GM12878 (cell line): ENCODE results near the gene UQCR11. TPM values are rescaled to one million over a fixed set of nuclear protein-coding genes. Genes with fewer than 3 reads are reported as not detected.
A peak's percentile ranks its signal among the peaks of the same experiment; 100 is the strongest.

Experiments used
- ATAC-seq: fragments of 200-7000 bp; cut with Tn5 transposase; 3 replicates; pipeline ENCODE4 v1.9.1; 2020; ENCODE audit warnings: mild to moderate bottlenecking, moderate library complexity
- BruUV-seq: library from RNA; stranded (reverse); fragments of 400-500 nt; replicated peaks from 2 replicates; lab custom pipeline; 2021; lab: Mats Ljungman, UMichigan
- CTCF ChIA-PET: fragments of 300-600 bp; sonication (Branson Sonifier 250); formaldehyde crosslinking; extraction: SDS; loops from one replicate; lab custom pipeline; 2021; ENCODE audit warnings: inconsistent platforms; lab: Yijun Ruan, JAX
- POLR2A ChIA-PET: fragments of 350-600 bp; formaldehyde crosslinking; extraction: SDS; loops from one replicate; lab custom pipeline; 2021; ENCODE audit warnings: inconsistent platforms; lab: Charles Lee
- RAD21 ChIA-PET: fragments of 300-600 bp; sonication (Branson Sonifier 250); formaldehyde crosslinking; loops from one replicate; lab custom pipeline; 2023; ENCODE audit warnings: antibody characterized with exemption; ENCODE audit not compliant: unreplicated experiment; lab: Charles Lee
- SMC1A ChIA-PET: fragments of 300-600 bp; sonication (Branson Sonifier 250); formaldehyde crosslinking; loops from one replicate; lab custom pipeline; 2023; ENCODE audit not compliant: unreplicated experiment, uncharacterized antibody; lab: Charles Lee
- DNase-seq: peaks from one replicate; pipeline ENCODE4 v3.0.0-alpha.2; 2011; ENCODE audit warnings: low read depth, low spot score
- FAIRE-seq: peaks from 3 replicates; lab custom pipeline; 2011; peaks lifted over from hg19 to GRCh38; lab: Jason Lieb, UNC
- H2AFZ ChIP-seq: 2 replicates; pipeline ENCODE4 v1.6.0; 2011; ENCODE audit warnings: low read depth, low read length, control low read depth; ENCODE audit not compliant: control insufficient read depth
- H3K27ac ChIP-seq: 2 replicates; pipeline ENCODE4 v1.5.1; 2011; ENCODE audit warnings: control low read depth; ENCODE audit not compliant: control insufficient read depth, insufficient read depth
- H3K27me3 ChIP-seq, 2 experiments: replicated peaks in 1 of 2; 2 replicates each; pipeline versions ENCODE4 v1.6.0 to v1.6.1; 2011; ENCODE audit warnings: low read length in 1 of 2; ENCODE audit not compliant: control insufficient read depth in 2 of 2, insufficient read depth in 2 of 2
- H3K36me3 ChIP-seq, 2 experiments: 2 replicates each; pipeline ENCODE4 v1.5.1; 2011; ENCODE audit warnings: low read length in 1 of 2; ENCODE audit not compliant: control insufficient read depth in 2 of 2, insufficient read depth in 2 of 2
- H3K4me1 ChIP-seq: 2 replicates; pipeline ENCODE4 v1.6.1; 2011; ENCODE audit warnings: mild to moderate bottlenecking, low read length, moderate library complexity, mixed read lengths; ENCODE audit not compliant: control insufficient read depth, insufficient read depth
- H3K4me2 ChIP-seq: 2 replicates; pipeline ENCODE4 v1.6.0; 2011; ENCODE audit warnings: control low read depth; ENCODE audit not compliant: control insufficient read depth, insufficient read depth
- H3K4me3 ChIP-seq: fragments of 200-600 bp; sonication (generic); 2 replicates; pipeline ENCODE4 v1.5.1; 2016
- H3K79me2 ChIP-seq: 2 replicates; pipeline ENCODE4 v1.6.0; 2011; ENCODE audit warnings: low read length; ENCODE audit not compliant: control insufficient read depth, insufficient read depth
- H3K9ac ChIP-seq: 2 replicates; pipeline ENCODE4 v1.8.0; 2011; ENCODE audit warnings: low read length, control low read depth, mixed read lengths; ENCODE audit not compliant: control insufficient read depth, insufficient read depth
- H3K9me3 ChIP-seq: replicated peaks from 3 replicates; pipeline ENCODE4 v1.5.1; 2011; ENCODE audit warnings: mild to moderate bottlenecking, low read length; ENCODE audit not compliant: control insufficient read depth, insufficient read depth
- H4K20me1 ChIP-seq: 2 replicates; pipeline ENCODE4 v1.6.0; 2011; ENCODE audit not compliant: control insufficient read depth, insufficient read depth
- ESRRA ChIP-seq: IDR thresholded peaks from 2 replicates; pipeline ENCODE4 v1.6.1; 2012; ENCODE audit warnings: mild to moderate bottlenecking, low read length, improper control_type of control experiment
- ETV6 ChIP-seq, 2 experiments: fragments of 450-650 bp in 1 of 2; IDR thresholded peaks in 1 of 2; conservative IDR thresholded peaks in 1 of 2; 2 replicates each; pipeline ENCODE4 v1.6.1; 2014; ENCODE audit warnings: antibody characterized with exemption in 1 of 2, borderline replicate concordance in 1 of 2, low read depth in 1 of 2, mild to moderate bottlenecking in 1 of 2, moderate library complexity in 1 of 2
- JUNB ChIP-seq: IDR thresholded peaks from 2 replicates; pipeline ENCODE4 v1.6.1; 2016; ENCODE audit warnings: antibody characterized with exemption, mild to moderate bottlenecking
- NFIC ChIP-seq: IDR thresholded peaks from 2 replicates; pipeline ENCODE4 v1.6.1; 2012; ENCODE audit warnings: low read depth, mild to moderate bottlenecking, inconsistent platforms, low read length, moderate library complexity
- POLR2A ChIP-seq: IDR thresholded peaks from 2 replicates; pipeline ENCODE4 v1.6.1; 2011; ENCODE audit warnings: low read depth, mild to moderate bottlenecking, low read length
- RFX5 ChIP-seq: IDR thresholded peaks from 2 replicates; pipeline ENCODE4 v1.6.1; 2011; ENCODE audit warnings: low read depth, low read length, improper control_type of control experiment
- RUNX3 ChIP-seq: IDR thresholded peaks from 2 replicates; pipeline ENCODE4 v1.6.1; 2012; ENCODE audit warnings: low read length, inconsistent platforms
- WGBS: methylation state at CpG from one replicate; pipeline ENCODE4 v1.1.6; 2016; ENCODE audit warnings: low lambda C conversion rate; ENCODE audit not compliant: insufficient replicate concordance, insufficient coverage; ENCODE audit errors: missing lambda C conversion rate; 5-methylcytosine and 5-hydroxymethylcytosine counted together
- in situ Hi-C: fragments of 300-500 bp; cut with MboI; formaldehyde crosslinking; loops from 9 replicates; pipeline ENCODE4 v1.14.3; 2018; ENCODE audit warnings: mixed read lengths
- intact Hi-C: fragments of 100-400 bp; cut with micrococcal nuclease; formaldehyde crosslinking; loops from one replicate; pipeline ENCODE4 v1.14.2; 2022; ENCODE audit not compliant: unreplicated experiment
- polyA plus RNA-seq, 11 experiments: library from polyadenylated mRNA; depleted of rRNA in 4 of 11; unstranded in 6 of 11; stranded (reverse) in 5 of 11; fragments of >200 nt; fragmentation: Nextera tagmentation in 4 of 11; fragmentation: Illumina TruSeq in 1 of 11; extraction: Ambion mirVana in 4 of 11; extraction: Trizol in 1 of 11; gene quantifications; 1 replicate in 1 of 11; 2 replicates in 10 of 11; pipeline versions ENCODE4 v1.2.1 to v1.2.3, GENCODE V29; 2011 to 2016; ENCODE audit warnings: inconsistent platforms in 2 of 11, missing spikeins in 2 of 11, low read depth in 1 of 11
- total RNA-seq, 4 experiments: library from RNA; depleted of rRNA in 3 of 4; stranded (reverse); fragments of >200 nt in 3 of 4; fragmentation: Illumina TruSeq in 1 of 4; extraction: Trizol in 1 of 4; gene quantifications; 2 replicates each; pipeline versions ENCODE4 v1.2.1 to v1.2.3, GENCODE V29; 2013 to 2021

UQCR11 gene
- total and polyA plus RNA-seq, 10 of the 15 experiments (the other 5 are each of a cell fraction or from before 2014, with no cell fraction given), result 28.6 to 586 (median 193) TPM

GRCh38 chr19:1633269-1633826 is 28.1 kb upstream of the UQCR11 start:
- H3K27ac ChIP-seq, result no peak overlapping the region
- ChIA-PET RAD21 (no interaction called here), SMC1A (no interaction called here), POLR2A (no interaction called here), CTCF (no interaction called here)
- peaks cover 10% of the 10 kb centered on the region for H3K79me2 ChIP-seq
- peaks cover 7% of the 10 kb centered on the region for H4K20me1 ChIP-seq
- H3K4me1 ChIP-seq, result no peaks in the 10 kb centered on the region
- peaks cover 22 to 47% of the 10 kb centered on the region in 2 experiments for H3K36me3 ChIP-seq
- DNase-seq (no peak), ATAC-seq (no peak), FAIRE-seq (no peak)
- intact Hi-C loops (no loop called here), in situ Hi-C loops (no loop called here)
- no peak for TF ChIP-seq NFIC
- TF ChIP-seq ESRRA, result no peak
- no peak for TF ChIP-seq ETV6 (conservative IDR thresholded peaks at IDR 0.05 in 1 of 2, IDR thresholded peaks at IDR 0.05 in 1 of 2; ENCODE audit: borderline replicate concordance in 1 of 2, low read depth in 1 of 2)
- TF ChIP-seq RFX5, result no peak
- no peak for TF ChIP-seq JUNB
- BruUV-seq, result no TSS peak
- H3K4me3 ChIP-seq, result no peak overlapping the region
- H3K9me3 ChIP-seq, result no peaks in the 10 kb centered on the region; the same call in 2 of the 3 replicates
- H2AFZ ChIP-seq, result no peak overlapping the region
- no peak overlapping the region for H3K4me2 ChIP-seq
- H3K27me3 ChIP-seq, result no peaks in the 10 kb centered on the region
- 80% methylated on average over 9 of the region's 11 CpGs for WGBS
- H3K9ac ChIP-seq, result no peak overlapping the region

- CTCF ChIA-PET, result no interaction called here
Observed at GRCh38 chr19:1632462-1633268, 27.4 kb upstream of the UQCR11 start.

More at GRCh38 chr19:1632462-1633268, 27.4 kb upstream of the UQCR11 start:
- Histone ChIP-seq H3K4me3 (no peak overlapping the region), H4K20me1 (peaks cover 7% of the 10 kb centered on the region), H3K79me2 (peaks cover 9% of the 10 kb centered on the region), H3K9ac (no peak overlapping the region), H3K9me3 (no peaks in the 10 kb centered on the region; the same call in 2 of the 3 replicates), H3K4me2 (no peak overlapping the region), H2AFZ (no peak overlapping the region), H3K27ac (no peak overlapping the region), H3K4me1 (no peaks in the 10 kb centered on the region), H3K27me3 (no peaks in the 10 kb centered on the region), H3K36me3 (peaks cover 22 to 47% of the 10 kb centered on the region in 2 experiments)
- ChIA-PET SMC1A (no interaction called here), RAD21 (no interaction called here), POLR2A (no interaction called here)
- intact Hi-C loops (no loop called here), in situ Hi-C loops (no loop called here)
- DNase-seq (no peak), FAIRE-seq (no peak), ATAC-seq (no peak)
- 94% methylated on average over 20 of the region's 26 CpGs for WGBS
- peak; percentile 20; the same call in 1 of the 2 replicates for TF ChIP-seq POLR2A
- TF ChIP-seq RUNX3, result no peak
- BruUV-seq, result no TSS peak
